GM12878 (cell line): ENCODE measurements around the gene VCL. TPM values are rescaled to one million over a fixed set of nuclear protein-coding genes. Genes with fewer than 3 reads are reported as not detected.

ENCODE experiments used
- ATAC-seq: fragments of 200-7000 bp; cut with Tn5 transposase; 3 replicates; pipeline ENCODE4 v1.9.1; 2020; ENCODE audit warnings: mild to moderate bottlenecking, moderate library complexity
- BruUV-seq: library from RNA; stranded (reverse); fragments of 400-500 nt; replicated peaks from 2 replicates; lab custom pipeline; 2021; lab: Mats Ljungman, UMichigan
- CTCF ChIA-PET: fragments of 300-600 bp; sonication (Branson Sonifier 250); formaldehyde crosslinking; extraction: SDS; loops from one replicate; lab custom pipeline; 2021; ENCODE audit warnings: inconsistent platforms; lab: Yijun Ruan, JAX
- POLR2A ChIA-PET: fragments of 350-600 bp; formaldehyde crosslinking; extraction: SDS; loops from one replicate; lab custom pipeline; 2021; ENCODE audit warnings: inconsistent platforms; lab: Charles Lee
- RAD21 ChIA-PET: fragments of 300-600 bp; sonication (Branson Sonifier 250); formaldehyde crosslinking; loops from one replicate; lab custom pipeline; 2023; ENCODE audit warnings: antibody characterized with exemption; ENCODE audit not compliant: unreplicated experiment; lab: Charles Lee
- SMC1A ChIA-PET: fragments of 300-600 bp; sonication (Branson Sonifier 250); formaldehyde crosslinking; loops from one replicate; lab custom pipeline; 2023; ENCODE audit not compliant: unreplicated experiment, uncharacterized antibody; lab: Charles Lee
- DNase-seq: peaks from one replicate; pipeline ENCODE4 v3.0.0-alpha.2; 2011; ENCODE audit warnings: low read depth, low spot score
- FAIRE-seq: peaks from 3 replicates; lab custom pipeline; 2011; peaks lifted over from hg19 to GRCh38; lab: Jason Lieb, UNC
- H2AFZ ChIP-seq: 2 replicates; pipeline ENCODE4 v1.6.0; 2011; ENCODE audit warnings: low read depth, low read length, control low read depth; ENCODE audit not compliant: control insufficient read depth
- H3K27ac ChIP-seq: 2 replicates; pipeline ENCODE4 v1.5.1; 2011; ENCODE audit warnings: control low read depth; ENCODE audit not compliant: control insufficient read depth, insufficient read depth
- H3K27me3 ChIP-seq, 2 experiments: replicated peaks in 1 of 2; 2 replicates each; pipeline versions ENCODE4 v1.6.0 to v1.6.1; 2011; ENCODE audit warnings: low read length in 1 of 2; ENCODE audit not compliant: control insufficient read depth in 2 of 2, insufficient read depth in 2 of 2
- H3K36me3 ChIP-seq, 2 experiments: 2 replicates each; pipeline ENCODE4 v1.5.1; 2011; ENCODE audit warnings: low read length in 1 of 2; ENCODE audit not compliant: control insufficient read depth in 2 of 2, insufficient read depth in 2 of 2
- H3K4me1 ChIP-seq: 2 replicates; pipeline ENCODE4 v1.6.1; 2011; ENCODE audit warnings: mild to moderate bottlenecking, low read length, moderate library complexity, mixed read lengths; ENCODE audit not compliant: control insufficient read depth, insufficient read depth
- H3K4me2 ChIP-seq: 2 replicates; pipeline ENCODE4 v1.6.0; 2011; ENCODE audit warnings: control low read depth; ENCODE audit not compliant: control insufficient read depth, insufficient read depth
- H3K4me3 ChIP-seq: fragments of 200-600 bp; sonication (generic); 2 replicates; pipeline ENCODE4 v1.5.1; 2016
- H3K79me2 ChIP-seq: 2 replicates; pipeline ENCODE4 v1.6.0; 2011; ENCODE audit warnings: low read length; ENCODE audit not compliant: control insufficient read depth, insufficient read depth
- H3K9ac ChIP-seq: 2 replicates; pipeline ENCODE4 v1.8.0; 2011; ENCODE audit warnings: low read length, control low read depth, mixed read lengths; ENCODE audit not compliant: control insufficient read depth, insufficient read depth
- H3K9me3 ChIP-seq: replicated peaks from 3 replicates; pipeline ENCODE4 v1.5.1; 2011; ENCODE audit warnings: mild to moderate bottlenecking, low read length; ENCODE audit not compliant: control insufficient read depth, insufficient read depth
- H4K20me1 ChIP-seq: 2 replicates; pipeline ENCODE4 v1.6.0; 2011; ENCODE audit not compliant: control insufficient read depth, insufficient read depth
- ASH2L ChIP-seq: fragments of 300-600, 200-600 bp; sonication (generic); IDR thresholded peaks from 2 replicates; pipeline ENCODE4 v1.6.1; 2017; ENCODE audit warnings: low read depth, mild to moderate bottlenecking, borderline replicate concordance
- ATF3 ChIP-seq: IDR thresholded peaks from 2 replicates; pipeline ENCODE4 v1.6.1; 2011; ENCODE audit warnings: low read depth, mild to moderate bottlenecking, low read length, moderate library complexity, borderline replicate concordance; ENCODE audit errors: extremely low read depth
- BMI1 ChIP-seq: fragments of 450-650 bp; IDR thresholded peaks from 2 replicates; pipeline ENCODE4 v1.6.1; 2016; ENCODE audit warnings: mild to moderate bottlenecking, moderate library complexity, borderline replicate concordance
- KLF5 ChIP-seq: fragments of 450-650 bp; IDR thresholded peaks from 2 replicates; pipeline ENCODE4 v1.6.1; 2014; ENCODE audit warnings: mild to moderate bottlenecking; ENCODE audit not compliant: partially characterized antibody
- MYB ChIP-seq: fragments of 150-350 bp; IDR thresholded peaks from 2 replicates; pipeline ENCODE4 v1.6.1; 2014; ENCODE audit warnings: mild to moderate bottlenecking, low read depth, low read length, borderline replicate concordance
- NKRF ChIP-seq: fragments of 450-650 bp; conservative IDR thresholded peaks from 2 replicates; pipeline ENCODE4 v1.6.1; 2017; ENCODE audit warnings: mild to moderate bottlenecking, moderate library complexity
- POU2F2 ChIP-seq: IDR thresholded peaks from 3 replicates; pipeline ENCODE4 v1.6.1; 2011; ENCODE audit warnings: low read depth, mild to moderate bottlenecking, low read length, borderline replicate concordance
- SMAD1 ChIP-seq: fragments of 450-650 bp; IDR thresholded peaks from 2 replicates; pipeline ENCODE4 v1.6.1; 2018; ENCODE audit warnings: mild to moderate bottlenecking, low read depth; ENCODE audit not compliant: partially characterized antibody
- SMC3 ChIP-seq: IDR thresholded peaks from 2 replicates; pipeline ENCODE4 v1.6.1; 2011; ENCODE audit warnings: low read length, improper control_type of control experiment, borderline replicate concordance
- WGBS: methylation state at CpG from one replicate; pipeline ENCODE4 v1.1.6; 2016; ENCODE audit warnings: low lambda C conversion rate; ENCODE audit not compliant: insufficient replicate concordance, insufficient coverage; ENCODE audit errors: missing lambda C conversion rate; 5-methylcytosine and 5-hydroxymethylcytosine counted together
- in situ Hi-C: fragments of 300-500 bp; cut with MboI; formaldehyde crosslinking; loops from 9 replicates; pipeline ENCODE4 v1.14.3; 2018; ENCODE audit warnings: mixed read lengths
- intact Hi-C: fragments of 100-400 bp; cut with micrococcal nuclease; formaldehyde crosslinking; loops from one replicate; pipeline ENCODE4 v1.14.2; 2022; ENCODE audit not compliant: unreplicated experiment
- polyA plus RNA-seq, 11 experiments: library from polyadenylated mRNA; depleted of rRNA in 4 of 11; unstranded in 6 of 11; stranded (reverse) in 5 of 11; fragments of >200 nt; fragmentation: Nextera tagmentation in 4 of 11; fragmentation: Illumina TruSeq in 1 of 11; extraction: Ambion mirVana in 4 of 11; extraction: Trizol in 1 of 11; gene quantifications; 1 replicate in 1 of 11; 2 replicates in 10 of 11; pipeline versions ENCODE4 v1.2.1 to v1.2.3, GENCODE V29; 2011 to 2016; ENCODE audit warnings: inconsistent platforms in 2 of 11, missing spikeins in 2 of 11, low read depth in 1 of 11
- total RNA-seq, 4 experiments: library from RNA; depleted of rRNA in 3 of 4; stranded (reverse); fragments of >200 nt in 3 of 4; fragmentation: Illumina TruSeq in 1 of 4; extraction: Trizol in 1 of 4; gene quantifications; 2 replicates each; pipeline versions ENCODE4 v1.2.1 to v1.2.3, GENCODE V29; 2013 to 2021
- TF ChIP-seq, protein P1 (sequence below): fragments of 450-650 bp; IDR thresholded peaks from 2 replicates; pipeline ENCODE4 v1.6.1; 2016; ENCODE audit warnings: mild to moderate bottlenecking, moderate library complexity, borderline replicate concordance

VCL gene
- total and polyA plus RNA-seq, 10 of the 15 experiments (the other 5 are each of a cell fraction or from before 2014, with no cell fraction given), result 6.7 to 54.6 (median 24.3) TPM

GRCh38 chr10:74123081-74123480 is 125.2 kb downstream of the VCL start (continued):
- TF ChIP-seq NKRF, result no peak

DNA sequence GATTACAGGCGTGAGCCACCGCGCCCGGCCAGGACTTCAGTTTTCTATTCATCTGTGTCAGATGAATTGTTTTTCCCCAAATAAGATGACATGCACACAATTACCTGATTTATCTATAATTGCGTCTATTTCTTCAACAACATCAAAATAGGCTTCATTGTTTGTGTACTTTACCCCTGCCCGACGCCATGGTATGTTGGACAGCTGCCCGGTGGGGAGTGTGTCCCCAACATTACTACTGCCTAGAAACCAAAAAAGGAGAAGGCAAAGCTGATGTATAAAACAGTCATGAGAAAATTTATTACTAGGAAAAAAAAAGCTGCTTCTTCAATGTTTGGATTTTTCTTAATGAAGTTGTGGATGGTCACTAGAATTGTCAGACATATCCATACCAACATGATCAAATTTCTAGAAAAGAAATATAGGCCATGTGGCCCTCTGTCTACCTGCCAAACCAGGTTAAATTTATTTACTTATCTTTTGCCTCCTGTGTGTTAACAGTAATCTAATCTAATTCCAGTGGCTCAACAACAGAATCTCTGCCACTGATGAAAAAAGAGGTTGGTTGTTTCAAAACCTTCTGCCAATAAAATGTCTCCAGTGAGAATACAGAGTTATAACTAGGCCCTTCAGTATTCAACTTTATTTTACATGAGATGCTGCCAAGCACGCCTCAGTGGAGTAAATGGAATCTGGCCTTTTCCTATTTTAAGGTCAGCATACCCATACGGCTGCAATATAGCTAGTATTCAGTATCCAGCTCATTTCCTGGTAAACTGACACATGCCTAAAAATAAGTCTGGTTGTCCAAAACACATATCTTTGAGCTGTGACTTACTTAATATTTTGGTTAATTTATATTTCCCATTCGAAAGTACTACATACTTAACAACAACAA is 136.3 kb downstream of the VCL start:
- RAD21 ChIA-PET, result interaction anchor here (0.7 to 1.6 kb wide), 2 partner anchors 8 to 1107 kb away, joined by 3 to 5 read pairs; no protein-coding TSS in a partner anchor
- H3K36me3 ChIP-seq, result peaks cover 2 to 20% of the 10 kb centered on the region in 2 experiments; a peak in 2 of 4 replicates
- BruUV-seq, result no TSS peak
- no peak for ATAC-seq
- H3K27me3 ChIP-seq, result no peaks in the 10 kb centered on the region
- no peak for DNase-seq
- intact Hi-C loops (no loop called here), in situ Hi-C loops (no loop called here)
- SMC1A ChIA-PET, result interaction anchor here (0.6 to 1.5 kb wide), 11 partner anchors 9 to 126 kb away, joined by 3 to 7 read pairs (median 3); no protein-coding TSS in a partner anchor
- no peak overlapping the region for H3K9ac ChIP-seq
- CTCF ChIA-PET, result interaction anchor here (1.1 to 4.5 kb wide), 5 partner anchors 10 to 101 kb away, joined by 4 to 18 read pairs (median 5); no protein-coding TSS in a partner anchor
- POLR2A ChIA-PET, result interaction anchor here (0.6 to 1.5 kb wide), 3 partner anchors 10 to 269 kb away, joined by 3 to 4 read pairs (median 3); no protein-coding TSS in a partner anchor
- no peaks in the 10 kb centered on the region for H3K79me2 ChIP-seq
- H3K27ac ChIP-seq, result no peak overlapping the region
- no peak for FAIRE-seq
- no peak overlapping the region for H3K4me3 ChIP-seq
- H3K4me2 ChIP-seq, result no peak overlapping the region
- H3K9me3 ChIP-seq, result no peaks in the 10 kb centered on the region
- WGBS, result 97% methylated on average over 11 of the region's 11 CpGs
- no peaks in the 10 kb centered on the region for H4K20me1 ChIP-seq
- H3K4me1 ChIP-seq, result no peaks in the 10 kb centered on the region
- H2AFZ ChIP-seq, result no peak overlapping the region
- TF ChIP-seq NKRF (no peak), SMAD1 (no peak), ASH2L (no peak), ATF3 (no peak), BMI1 (no peak), SMC3 (no peak), POU2F2 (no peak), KLF5 (no peak), MYB (no peak)
- TF ChIP-seq, protein P1, sequence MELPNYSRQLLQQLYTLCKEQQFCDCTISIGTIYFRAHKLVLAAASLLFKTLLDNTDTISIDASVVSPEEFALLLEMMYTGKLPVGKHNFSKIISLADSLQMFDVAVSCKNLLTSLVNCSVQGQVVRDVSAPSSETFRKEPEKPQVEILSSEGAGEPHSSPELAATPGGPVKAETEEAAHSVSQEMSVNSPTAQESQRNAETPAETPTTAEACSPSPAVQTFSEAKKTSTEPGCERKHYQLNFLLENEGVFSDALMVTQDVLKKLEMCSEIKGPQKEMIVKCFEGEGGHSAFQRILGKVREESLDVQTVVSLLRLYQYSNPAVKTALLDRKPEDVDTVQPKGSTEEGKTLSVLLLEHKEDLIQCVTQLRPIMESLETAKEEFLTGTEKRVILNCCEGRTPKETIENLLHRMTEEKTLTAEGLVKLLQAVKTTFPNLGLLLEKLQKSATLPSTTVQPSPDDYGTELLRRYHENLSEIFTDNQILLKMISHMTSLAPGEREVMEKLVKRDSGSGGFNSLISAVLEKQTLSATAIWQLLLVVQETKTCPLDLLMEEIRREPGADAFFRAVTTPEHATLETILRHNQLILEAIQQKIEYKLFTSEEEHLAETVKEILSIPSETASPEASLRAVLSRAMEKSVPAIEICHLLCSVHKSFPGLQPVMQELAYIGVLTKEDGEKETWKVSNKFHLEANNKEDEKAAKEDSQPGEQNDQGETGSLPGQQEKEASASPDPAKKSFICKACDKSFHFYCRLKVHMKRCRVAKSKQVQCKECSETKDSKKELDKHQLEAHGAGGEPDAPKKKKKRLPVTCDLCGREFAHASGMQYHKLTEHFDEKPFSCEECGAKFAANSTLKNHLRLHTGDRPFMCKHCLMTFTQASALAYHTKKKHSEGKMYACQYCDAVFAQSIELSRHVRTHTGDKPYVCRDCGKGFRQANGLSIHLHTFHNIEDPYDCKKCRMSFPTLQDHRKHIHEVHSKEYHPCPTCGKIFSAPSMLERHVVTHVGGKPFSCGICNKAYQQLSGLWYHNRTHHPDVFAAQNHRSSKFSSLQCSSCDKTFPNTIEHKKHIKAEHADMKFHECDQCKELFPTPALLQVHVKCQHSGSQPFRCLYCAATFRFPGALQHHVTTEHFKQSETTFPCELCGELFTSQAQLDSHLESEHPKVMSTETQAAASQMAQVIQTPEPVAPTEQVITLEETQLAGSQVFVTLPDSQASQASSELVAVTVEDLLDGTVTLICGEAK, result no peak
